Stimulated activated CD4-positive, alpha-beta T cell treated with anti-CD3 and anti-CD28 coated beads, Interleukin-1b, Interleukin-23, amount 100 ng/mL, for 4 hours (primary cell): ENCODE results near the gene GATA1.

ENCODE experiments used
- DNase-seq, 2 donors: peaks; one replicate each; pipeline ENCODE4 v3.0.0-alpha.2; 2020; ENCODE audit warnings: low read depth in 2 of 2

GATA1 gene

DNA sequence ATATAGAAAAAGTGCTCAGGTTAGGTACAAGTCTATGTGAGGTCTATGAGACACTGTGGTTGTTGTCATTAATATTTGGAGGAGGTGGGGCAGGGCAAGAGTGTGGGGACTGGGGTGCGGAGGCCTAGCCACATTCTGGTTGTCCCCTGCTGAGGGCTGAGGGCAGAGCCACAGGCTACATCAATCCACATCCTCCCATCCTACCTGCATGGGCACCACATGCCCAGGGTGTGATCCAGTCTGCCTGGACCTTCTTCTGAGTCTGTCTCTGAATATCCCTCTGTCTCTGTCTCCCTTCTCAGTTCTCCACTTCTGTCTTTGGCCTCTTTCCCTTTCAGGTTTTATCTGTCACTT is 1.2 kb upstream of the GATA1 start:
- no peak for DNase-seq

DNA sequence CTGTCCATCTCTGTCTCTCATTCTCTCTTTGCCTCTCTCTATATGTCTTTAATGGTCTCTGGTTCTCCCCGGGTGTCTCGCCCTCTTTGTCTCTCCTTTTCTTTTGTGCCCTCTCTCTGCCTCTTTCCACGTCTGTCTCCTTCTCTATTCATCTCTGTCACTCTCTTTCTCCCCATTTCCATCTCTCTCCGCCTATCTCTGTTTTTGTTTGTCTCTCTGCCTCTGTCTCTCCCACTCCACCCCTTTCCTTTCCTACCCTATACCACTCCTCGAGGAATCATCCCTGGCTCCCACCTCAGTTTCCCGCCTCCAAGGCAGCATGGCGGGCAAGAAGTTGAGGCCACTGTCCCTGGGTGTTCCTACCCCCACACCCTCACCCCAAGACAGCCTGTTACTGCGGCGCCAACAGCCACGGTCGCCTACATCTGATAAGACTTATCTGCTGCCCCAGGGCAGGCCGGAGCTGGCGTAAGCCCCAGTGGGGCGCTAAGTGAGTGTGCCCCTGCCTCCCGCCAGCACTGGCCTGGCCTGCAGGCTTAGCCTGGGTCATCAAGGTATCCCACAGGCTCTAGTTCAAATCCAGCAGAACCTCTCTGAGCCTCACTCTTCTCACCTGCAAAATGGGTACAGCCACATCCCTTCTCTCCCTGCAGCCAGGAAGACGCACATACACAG is 713 bp upstream of the GATA1 start:
- no peak for DNase-seq

DNA sequence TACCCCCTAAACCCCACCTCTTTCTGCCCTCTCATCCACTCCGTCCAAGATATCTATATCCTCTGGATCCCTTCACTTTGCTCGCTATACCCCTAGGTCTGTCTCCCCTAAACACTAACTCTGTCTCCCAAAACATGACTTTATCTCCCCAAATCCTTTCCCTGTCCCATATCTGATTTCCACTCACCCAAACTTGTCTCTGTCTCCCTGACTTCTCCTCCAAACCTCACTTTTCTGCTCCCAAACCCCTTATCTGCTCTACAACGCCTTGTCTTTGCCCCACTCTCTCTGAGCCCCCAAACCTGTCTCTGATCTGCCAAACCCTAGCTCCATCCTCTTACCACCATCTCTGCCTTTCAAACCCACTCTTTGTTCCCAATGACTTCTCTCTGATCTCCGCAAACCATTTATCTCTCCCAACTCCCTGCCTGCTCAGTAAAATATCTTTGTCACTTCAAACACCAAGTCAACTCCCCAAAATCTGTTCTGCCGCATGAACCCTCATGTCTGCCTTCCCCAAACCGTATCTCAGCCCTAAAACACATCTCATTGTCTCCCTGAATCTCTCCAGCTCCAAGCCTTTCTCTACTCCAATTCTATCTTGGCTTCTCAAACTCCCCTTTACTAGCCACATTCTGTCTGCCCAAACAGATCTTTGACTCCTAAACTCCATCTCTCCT is 575 bp downstream of the GATA1 start:
- DNase-seq, result no peak

DNA sequence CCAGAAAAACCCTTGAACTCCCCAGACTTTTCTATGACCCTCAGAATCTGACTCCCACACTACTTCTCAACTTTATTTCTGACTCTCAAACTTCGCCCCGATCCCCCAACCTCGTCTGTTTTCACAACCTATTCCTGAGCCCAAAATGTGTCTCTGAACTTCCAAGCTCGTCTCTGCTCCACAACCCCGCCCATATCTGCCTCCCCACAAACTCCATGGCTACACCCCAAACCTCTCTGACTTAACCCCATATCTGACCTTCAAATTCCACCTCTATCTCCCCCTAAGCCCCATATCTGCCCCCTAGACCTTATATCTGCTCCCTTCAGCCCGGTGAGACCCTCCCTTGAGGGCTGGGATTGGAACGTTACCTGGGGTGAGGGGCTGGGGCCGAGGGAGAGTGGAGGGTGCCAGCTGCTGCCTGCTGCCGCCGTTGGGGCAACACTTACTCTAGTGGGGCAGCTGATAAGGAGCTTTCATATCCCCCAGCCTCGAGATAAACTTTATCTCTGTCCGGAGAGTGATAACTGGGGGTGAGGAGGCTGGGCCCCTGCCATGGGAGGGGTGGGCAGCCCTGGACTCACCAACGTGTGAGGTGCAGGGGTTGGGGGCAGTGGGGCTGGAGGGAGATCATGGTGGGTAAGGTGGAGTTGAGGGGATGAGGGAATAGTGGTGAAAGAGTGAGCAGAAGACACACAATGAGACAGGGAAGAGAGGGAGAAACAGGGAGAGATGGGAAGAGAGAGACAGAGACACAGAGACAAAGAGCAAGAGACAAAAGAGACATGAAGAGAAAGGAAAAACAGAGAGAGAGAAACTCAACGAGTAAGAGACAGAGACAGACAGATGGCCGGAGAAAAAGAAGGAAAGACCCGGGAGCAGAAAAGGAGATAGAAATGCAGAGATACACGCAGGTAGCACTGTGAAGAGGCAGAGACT is 1.4 kb downstream of the GATA1 start:
- DNase-seq, result no peak

DNA sequence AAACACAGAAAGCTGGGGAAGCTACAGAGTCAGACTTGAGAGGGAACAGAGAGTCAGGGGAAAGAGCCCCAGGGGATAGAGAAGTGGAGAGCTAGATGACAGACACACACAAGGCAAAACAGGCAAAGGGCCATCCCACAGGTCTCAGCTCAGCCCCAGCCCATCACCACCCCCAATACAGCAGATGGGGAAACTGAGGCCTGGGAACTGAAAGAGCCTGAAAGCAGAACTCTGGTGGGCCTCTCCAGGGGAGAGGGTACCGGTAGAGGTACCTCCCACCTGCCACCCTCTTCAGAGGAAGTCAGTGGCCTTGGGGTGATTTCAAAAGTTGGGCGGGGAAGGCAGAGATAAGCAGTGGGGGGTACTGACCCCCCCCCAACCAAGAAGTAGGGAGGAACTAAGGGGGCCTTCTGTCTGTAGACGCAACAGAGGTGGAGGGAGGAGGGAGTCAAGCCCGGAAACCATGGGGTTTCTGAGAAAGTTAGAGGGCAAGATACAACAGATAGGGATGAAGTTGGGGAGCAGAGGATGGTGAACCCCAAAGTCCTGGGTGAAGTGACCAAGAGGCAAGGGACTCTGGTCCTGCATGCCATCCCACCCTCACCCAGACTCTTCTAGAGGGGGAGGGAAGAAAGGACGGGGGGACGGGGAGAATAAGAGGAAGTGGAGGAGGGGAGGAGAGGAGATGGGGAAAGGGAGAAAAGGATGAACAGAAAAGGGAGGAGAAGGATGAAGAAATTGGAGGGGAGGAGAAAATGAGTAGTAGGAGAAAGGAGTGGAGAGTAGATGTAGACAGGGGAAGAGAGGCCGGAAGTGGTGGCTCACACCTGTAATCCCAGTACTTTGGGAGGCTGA is 3.2 kb downstream of the GATA1 start:
- no peak for DNase-seq

DNA sequence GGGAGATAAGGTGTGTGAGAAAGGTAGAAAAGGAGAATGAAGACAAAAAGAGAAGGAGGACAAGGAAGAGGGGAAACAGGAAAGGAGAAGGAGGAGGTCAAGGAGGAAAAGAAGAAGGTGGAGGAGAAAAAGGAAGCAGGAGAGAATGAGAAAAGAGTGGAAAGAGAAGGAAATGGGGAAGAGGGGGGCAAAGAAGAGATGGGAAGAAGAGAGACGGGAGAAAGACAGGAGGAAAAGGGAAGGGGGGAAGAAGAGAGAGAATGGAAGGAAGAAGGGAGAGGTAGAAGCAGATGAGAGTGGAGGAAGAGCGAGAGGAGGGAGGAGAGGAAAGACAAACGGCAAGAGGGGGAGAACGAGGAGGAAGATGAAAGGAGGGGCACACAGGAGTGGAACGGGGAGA is 4.1 kb downstream of the GATA1 start:
- no peak for DNase-seq

DNA sequence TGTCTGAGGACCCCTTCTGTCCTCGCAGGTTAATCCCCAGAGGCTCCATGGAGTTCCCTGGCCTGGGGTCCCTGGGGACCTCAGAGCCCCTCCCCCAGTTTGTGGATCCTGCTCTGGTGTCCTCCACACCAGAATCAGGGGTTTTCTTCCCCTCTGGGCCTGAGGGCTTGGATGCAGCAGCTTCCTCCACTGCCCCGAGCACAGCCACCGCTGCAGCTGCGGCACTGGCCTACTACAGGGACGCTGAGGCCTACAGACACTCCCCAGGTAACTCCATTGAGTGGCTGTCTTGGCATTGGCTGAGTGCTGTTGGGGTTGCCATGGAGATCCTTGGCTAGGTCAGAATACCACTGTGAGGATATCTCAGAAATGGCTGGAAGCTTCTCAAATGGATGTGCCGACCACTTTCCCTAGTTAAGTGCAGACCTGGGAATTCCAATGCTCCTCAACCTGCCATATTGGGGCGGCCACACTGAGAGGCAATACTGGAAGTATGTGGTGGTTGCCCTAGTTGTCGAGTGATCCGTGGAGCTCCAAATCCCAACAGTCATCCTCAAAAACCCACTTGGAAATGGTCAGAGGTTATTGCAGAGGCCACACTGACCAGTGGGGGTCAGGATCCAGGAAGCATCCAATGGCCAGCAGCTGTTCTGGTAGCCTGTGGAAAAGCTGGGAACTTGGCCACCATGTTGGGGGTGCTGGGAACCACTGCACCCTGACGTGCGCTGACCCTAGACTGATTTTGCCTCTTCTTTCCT is 4.9 kb downstream of the GATA1 start:
- DNase-seq, result no peak

DNA sequence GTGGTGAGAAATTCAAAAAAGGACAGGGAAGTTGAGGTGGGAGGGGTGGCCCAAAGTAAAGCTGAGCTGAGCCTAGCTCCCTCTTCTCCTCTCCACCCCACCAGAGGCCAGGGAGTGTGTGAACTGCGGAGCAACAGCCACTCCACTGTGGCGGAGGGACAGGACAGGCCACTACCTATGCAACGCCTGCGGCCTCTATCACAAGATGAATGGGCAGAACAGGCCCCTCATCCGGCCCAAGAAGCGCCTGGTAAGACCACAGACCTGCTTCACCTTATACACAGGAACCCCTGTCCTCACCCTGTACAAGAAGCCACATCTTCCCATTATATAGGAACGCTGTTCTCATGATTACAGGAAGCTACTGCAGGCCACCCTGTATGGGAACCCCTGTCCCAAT is 5.8 kb downstream of the GATA1 start:
- no peak for DNase-seq

DNA sequence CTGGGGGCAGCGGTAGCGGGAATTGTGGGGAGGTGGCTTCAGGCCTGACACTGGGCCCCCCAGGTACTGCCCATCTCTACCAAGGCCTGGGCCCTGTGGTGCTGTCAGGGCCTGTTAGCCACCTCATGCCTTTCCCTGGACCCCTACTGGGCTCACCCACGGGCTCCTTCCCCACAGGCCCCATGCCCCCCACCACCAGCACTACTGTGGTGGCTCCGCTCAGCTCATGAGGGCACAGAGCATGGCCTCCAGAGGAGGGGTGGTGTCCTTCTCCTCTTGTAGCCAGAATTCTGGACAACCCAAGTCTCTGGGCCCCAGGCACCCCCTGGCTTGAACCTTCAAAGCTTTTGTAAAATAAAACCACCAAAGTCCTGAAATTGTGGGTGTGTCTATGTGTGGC is 7.5 kb downstream of the GATA1 start:
- no peak for DNase-seq

DNA sequence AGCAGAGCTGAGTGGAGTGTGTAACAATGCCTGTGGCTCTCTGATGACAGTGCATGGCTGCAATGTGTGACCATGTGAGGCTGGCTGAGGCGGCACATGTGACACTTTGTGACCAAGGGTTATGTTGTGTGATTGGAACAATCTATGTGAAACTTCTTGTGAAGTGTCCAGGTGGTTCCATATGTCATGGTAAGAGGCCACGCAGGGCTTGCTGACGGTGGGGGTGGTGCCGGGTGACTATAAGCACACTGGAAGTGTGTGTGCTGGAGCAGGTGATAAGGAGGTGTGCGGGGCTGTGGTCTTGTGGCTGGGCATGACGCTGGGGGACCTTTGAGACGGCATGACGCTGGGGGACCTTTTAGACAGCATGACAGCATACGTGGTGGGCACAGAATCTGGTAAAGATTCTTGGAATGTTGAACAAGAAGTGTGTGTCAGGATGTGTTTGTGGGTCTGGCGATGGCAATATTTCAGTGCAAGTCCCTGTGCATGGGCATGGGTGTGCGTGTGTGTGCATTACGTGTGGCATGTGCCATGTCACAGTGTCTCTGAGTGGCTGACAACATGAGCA is 8.0 kb downstream of the GATA1 start:
- DNase-seq, result no peak

DNA sequence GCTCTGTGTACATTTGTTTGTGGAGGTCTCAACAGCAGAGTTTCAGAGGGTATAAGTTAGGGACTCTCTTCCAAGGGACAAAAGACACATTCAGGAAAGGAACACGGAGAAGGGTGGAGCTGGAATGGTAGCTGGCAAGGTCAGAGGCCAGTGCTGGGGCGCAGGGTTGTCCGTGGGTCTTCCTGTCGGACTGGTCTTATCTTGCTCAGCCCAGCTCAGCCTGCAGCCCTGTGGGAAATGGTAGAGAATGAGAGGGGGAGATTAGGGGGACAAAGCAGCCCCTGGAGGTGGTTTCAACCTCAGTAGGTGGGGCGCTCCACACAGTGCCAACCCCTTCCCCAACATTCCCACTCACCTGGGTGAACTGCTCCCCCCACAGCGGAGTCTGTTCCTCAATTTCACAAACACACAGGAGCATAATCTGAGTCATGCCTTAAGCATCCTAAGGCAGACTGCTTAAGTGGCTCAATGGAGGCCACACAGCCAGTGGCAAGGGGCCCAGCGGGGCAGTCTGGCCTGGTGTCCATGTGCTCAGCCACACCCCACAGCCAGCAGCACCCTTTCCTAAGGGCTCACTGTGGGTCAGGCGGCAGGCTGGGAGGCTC is 8.6 kb downstream of the GATA1 start:
- DNase-seq, result no peak

DNA sequence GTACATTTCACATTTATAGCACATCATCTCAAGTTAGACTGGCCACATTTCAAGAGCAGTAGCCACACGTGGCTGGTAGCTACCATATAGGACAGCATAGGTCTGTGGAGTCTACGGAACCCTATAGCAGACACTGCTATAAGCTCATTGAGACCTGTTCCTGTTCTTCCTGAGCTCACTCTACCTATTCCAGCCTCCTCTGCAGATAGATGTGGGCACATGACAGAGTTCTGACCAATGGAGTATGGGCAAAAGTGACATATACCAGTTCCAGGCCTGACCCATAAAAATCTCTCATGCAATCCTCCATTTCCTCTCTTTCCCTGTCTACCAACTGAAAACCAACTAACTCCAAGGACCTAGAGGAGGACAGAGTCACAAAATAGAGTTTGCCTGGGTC is 11.9 kb downstream of the GATA1 start:
- DNase-seq, result no peak

DNA sequence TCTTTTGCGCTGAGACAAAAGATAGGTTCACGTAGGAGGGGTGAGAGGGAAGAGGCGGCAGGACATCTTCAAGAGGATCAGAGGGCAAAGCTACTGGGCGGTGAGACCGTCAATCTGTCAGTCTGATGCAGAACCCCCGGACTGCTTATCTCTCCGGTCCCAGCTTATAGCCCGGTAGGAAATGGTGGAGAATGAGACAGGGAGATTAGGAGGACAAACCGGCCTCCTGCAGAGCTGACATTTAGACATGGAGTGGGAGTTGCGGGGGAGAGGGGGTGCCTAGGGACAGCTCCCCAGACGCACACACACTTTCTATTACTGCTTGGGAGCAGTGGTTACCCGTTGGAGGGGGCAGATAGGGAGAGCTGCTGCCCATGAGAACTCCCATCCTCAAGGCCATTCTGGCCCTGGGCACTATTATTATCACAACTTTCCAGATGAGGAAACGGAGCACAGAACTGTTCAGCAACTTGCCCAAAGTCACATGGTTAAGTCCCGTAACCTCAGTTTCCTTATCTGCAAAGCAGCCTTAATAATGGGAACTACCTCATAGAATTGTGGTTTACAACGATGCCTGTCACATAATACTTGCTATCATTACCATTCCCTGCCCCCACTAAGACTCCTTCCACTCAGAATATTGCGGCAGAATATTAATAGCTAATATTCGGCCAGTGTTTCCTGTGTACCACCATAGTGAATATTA is 14.3 kb downstream of the GATA1 start:
- DNase-seq, result no peak

DNA sequence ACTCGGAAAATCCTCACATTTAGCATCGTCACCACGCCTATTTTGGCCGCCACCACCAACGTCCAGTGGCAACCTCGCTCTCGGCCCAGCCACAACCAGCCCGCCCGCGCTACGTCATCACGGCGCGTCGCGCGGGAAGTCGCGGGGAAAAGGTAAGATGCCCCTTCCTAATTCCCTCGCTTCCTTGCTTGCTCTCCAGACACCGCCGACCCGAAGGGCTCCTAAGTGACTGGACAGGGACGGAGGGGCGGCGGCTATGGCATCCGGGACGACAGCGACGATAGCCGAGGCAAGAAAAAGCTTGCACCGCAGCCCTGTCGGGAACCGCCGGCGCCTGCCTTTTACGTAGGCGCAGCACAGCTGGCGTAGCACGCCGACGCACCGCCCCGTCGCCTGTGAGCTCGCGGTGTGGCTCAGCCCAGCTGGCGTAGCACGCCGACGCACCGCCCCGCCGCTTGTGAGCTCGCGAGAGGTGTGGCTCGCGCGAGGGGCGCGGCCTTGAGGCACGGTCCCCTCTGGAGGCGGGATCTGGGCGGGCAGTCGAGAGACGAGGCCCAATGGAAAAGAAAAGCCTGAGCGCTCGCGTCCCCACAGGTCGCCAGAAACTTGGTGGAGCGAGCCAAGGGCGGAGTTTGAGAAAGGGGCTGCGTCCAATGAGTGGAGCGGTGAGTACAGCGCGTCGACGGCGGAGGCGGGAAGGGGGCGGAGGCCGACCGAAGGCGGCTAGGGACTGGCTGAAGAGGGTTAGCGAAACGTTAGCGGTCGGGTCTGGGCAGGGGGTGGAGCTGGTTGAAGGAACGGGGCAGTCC is 15.1 kb downstream of the GATA1 start, which contains the start of gene HDAC6:
Gene HDAC6, plus strand, starts transcription at position 788 of the 809 bp plus-strand sequence. CDS start 626 bp downstream, outside the sequence.
- DNase-seq, result peak; percentile 85 to 88

DNA sequence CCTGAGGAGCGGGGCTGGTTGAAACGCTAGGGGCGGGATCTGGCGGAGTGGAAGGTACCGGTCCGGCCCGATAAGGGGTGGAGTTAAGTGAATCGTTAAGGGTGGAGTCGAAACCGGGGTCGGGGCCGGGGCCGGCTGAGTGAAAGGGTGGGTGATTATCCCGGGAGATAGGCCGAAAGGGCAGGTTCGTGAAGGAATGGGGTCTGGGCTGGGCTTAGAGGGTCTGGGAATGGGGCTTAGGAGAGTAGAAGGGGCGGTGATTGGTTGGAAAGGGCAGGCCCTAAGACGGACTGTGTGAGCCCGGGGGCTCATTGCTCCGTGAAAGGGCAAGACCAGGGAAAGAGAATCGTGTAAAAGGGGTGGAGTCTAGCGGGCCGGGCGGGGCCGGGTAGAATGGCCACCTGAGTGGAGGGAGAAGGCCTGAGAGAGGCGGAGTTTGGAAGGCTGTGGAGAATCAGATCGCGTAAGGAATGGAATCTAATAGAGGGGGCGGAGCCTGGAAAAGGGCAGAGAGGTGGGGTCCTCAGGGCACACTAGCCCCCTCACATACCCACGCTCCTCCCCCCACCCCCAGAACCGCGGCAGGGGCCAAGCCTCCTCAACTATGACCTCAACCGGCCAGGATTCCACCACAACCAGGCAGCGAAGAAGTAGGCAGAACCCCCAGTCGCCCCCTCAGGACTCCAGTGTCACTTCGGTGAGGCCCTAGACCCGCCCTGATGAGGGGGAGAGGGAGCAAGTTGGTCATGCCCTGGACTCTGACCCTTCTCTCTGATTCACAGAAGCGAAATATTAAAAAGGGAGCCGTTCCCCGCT is 15.9 kb downstream of the GATA1 start:
- DNase-seq, result peak in 1 of 2 donors; percentile 52

DNA sequence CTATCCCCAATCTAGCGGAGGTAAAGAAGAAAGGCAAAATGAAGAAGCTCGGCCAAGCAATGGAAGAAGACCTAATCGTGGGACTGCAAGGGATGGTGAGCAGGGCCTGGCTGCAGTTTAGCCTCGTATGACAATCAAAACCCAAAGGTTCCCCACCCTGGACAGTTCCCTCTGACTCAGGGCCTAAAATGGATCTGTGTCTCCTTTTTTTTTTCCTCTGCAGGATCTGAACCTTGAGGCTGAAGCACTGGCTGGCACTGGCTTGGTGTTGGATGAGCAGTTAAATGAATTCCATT is 16.5 kb downstream of the GATA1 start:
- DNase-seq, result no peak

DNA sequence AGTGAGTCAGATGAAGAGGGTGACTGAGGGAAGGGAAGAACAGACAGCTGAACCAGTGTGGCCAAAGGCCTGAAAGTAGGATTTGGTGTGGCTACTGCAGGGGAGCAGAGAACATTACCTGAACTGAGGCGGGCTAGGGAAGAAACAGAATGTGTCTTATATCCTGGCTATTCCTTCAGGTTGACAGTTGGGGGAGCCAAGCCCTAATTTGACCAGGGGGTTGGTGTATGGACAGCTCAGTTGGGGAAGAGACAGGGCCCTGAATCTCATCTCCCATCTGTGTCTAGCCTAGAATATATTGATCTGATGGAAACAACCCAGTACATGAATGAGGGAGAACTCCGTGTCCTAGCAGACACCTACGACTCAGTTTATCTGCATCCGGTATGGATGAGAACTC is 19.7 kb downstream of the GATA1 start:
- no peak for DNase-seq

DNA sequence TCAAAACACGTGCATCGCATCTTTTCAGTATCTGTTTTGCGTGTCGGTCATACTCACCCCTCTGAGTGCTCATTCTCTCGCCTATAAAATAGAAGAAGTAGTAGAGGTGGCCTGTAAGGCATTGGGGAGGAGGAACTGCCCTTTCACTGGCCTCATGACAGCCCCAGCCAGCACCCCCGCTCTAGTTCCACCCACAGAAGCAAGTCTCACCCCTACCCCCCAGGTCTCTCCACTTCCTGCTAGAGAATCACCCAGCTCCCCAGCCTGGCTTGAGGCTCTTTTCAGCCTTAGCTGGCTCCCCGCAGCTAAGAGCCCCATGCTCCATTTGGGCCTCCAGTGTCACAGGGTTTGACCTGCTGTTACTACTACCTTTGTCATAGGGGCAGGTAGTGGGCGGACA is 27.3 kb downstream of the GATA1 start:
- DNase-seq, result no peak
